22Rv1 (cell line): ENCODE data around the gene CDK5RAP2.

Source experiments
- ZFX ChIP-seq: fragments of 450-650 bp; IDR thresholded peaks from 2 replicates; pipeline ENCODE4 v1.6.1; 2017; ENCODE audit warnings: antibody characterized with exemption, borderline replicate concordance
- TF ChIP-seq, protein P1 (sequence below): fragments of 450-650 bp; IDR thresholded peaks from 2 replicates; pipeline ENCODE4 v1.5.1; 2017; ENCODE audit warnings: mild to moderate bottlenecking

DNA sequence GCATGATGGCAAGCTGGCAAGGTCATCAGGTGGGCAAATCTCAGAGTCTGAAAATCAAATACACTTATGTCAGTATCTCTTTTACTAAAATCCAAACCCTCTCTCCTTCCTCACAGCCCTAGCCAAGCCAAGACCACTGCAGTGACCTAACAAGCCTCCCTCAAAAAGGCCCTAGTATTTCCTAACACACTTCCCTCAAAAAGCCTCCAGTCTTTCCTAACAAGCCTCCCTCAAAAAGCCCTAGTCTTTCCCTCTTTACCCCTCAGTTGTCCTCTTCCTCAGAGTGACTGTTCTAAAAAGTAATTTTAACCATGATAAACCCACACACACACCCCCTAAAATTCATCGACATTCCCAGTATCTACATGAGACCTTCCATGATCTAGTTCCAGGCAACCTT is 140.0 kb downstream of the CDK5RAP2 start:
- TF ChIP-seq, protein P1, sequence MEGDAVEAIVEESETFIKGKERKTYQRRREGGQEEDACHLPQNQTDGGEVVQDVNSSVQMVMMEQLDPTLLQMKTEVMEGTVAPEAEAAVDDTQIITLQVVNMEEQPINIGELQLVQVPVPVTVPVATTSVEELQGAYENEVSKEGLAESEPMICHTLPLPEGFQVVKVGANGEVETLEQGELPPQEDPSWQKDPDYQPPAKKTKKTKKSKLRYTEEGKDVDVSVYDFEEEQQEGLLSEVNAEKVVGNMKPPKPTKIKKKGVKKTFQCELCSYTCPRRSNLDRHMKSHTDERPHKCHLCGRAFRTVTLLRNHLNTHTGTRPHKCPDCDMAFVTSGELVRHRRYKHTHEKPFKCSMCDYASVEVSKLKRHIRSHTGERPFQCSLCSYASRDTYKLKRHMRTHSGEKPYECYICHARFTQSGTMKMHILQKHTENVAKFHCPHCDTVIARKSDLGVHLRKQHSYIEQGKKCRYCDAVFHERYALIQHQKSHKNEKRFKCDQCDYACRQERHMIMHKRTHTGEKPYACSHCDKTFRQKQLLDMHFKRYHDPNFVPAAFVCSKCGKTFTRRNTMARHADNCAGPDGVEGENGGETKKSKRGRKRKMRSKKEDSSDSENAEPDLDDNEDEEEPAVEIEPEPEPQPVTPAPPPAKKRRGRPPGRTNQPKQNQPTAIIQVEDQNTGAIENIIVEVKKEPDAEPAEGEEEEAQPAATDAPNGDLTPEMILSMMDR: no peak
- TF ChIP-seq ZFX: no peak
